Urinary bladder (tissue), 4 donors: ENCODE measurements around the gene KIF18A. TPM values are rescaled to one million over a fixed set of nuclear protein-coding genes. Genes with fewer than 3 reads are reported as not detected.

Experiments
- DNase-seq: peaks from one replicate; pipeline ENCODE4 v3.0.0-alpha.2; 2015; ENCODE audit errors: extremely low spot score
- H3K27ac ChIP-seq: one replicate; pipeline ENCODE4 v1.5.1; 2013; ENCODE audit warnings: low read depth, mild to moderate bottlenecking, moderate library complexity
- H3K36me3 ChIP-seq: one replicate; pipeline ENCODE4 v1.6.1; 2013; ENCODE audit warnings: mild to moderate bottlenecking, moderate library complexity; ENCODE audit not compliant: insufficient read depth
- H3K4me1 ChIP-seq: one replicate; pipeline ENCODE4 v1.6.1; 2013; ENCODE audit warnings: mild to moderate bottlenecking, moderate library complexity; ENCODE audit not compliant: insufficient read depth
- H3K4me3 ChIP-seq: one replicate; pipeline ENCODE4 v1.5.1; 2013; ENCODE audit warnings: low read depth, low read length
- WGBS: extraction: QIAGEN DNeasy Blood & Tissue Kit; methylation state at CpG from one replicate; pipeline ENCODE4 v1.1.7; 2013; 5-methylcytosine and 5-hydroxymethylcytosine counted together
- polyA plus RNA-seq: library from polyadenylated mRNA; stranded (reverse); fragments of 200-250 nt; gene quantifications from one replicate; pipeline ENCODE4 v1.2.3, GENCODE V29; 2013
- small RNA-seq: library from RNA; depleted of rRNA; stranded (forward); fragments of <200 nt; gene quantifications from one replicate; pipeline ENCODE3, GENCODE V24; 2014
- total RNA-seq: library from RNA; depleted of rRNA; stranded (reverse); fragments of >200 nt; gene quantifications from one replicate; pipeline ENCODE4 v1.2.3, GENCODE V29; 2014
- donor health status: healthy with polysubstance abuse.
- donor health status: healthy.

KIF18A gene
- total and polyA plus RNA-seq, 2 donors = 0.28 to 17.8 TPM

DNA sequence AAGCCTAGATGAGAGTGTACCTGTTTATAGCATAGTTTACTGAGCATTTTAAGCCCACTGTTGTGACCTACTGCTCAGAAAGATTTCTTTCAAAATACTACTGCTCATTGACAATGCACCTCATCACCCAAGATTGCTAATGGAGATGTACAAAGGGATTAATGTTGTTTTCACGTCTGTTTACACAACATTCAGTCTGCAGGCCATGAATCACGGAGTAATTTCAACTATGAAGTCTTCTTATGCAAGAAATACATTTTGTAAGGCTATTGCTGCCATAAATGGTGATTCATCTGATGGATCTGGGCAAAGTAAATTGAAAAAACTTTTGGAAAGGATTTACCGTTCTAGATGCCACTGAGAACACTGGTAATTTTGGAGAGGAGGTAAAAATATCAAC is 112.9 kb downstream of the KIF18A start:
- Histone ChIP-seq H3K4me3 (no peak overlapping the region), H3K36me3 (no peaks in the 10 kb centered on the region), H3K27ac (no peak overlapping the region), H3K4me1 (no peaks in the 10 kb centered on the region)
- 88% methylated on average over 3 of the region's 3 CpGs for whole genome bisulfite sequencing
- no peak for DNase-seq

DNA sequence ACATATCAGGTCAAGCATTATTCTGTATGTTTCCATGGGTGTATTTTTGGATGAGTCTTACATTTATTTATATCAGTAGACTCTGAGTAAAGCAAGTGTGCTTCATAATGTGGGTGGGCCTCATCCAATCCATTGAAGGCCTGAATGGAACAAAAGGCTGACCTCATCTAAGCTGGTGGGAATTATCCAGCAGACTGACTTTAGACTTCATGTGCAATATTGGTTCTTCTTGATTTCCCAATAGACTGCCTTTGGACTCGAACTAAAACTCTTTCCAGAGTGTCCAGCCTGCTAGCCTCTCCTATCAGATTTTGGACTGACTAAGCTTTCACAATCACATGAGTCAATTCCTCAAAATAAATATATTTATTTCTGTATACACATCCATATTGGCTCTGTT is 116.2 kb downstream of the KIF18A start:
- DNase-seq = no peak
- no peak overlapping the region for H3K4me3 ChIP-seq
- H3K4me1 ChIP-seq = no peaks in the 10 kb centered on the region
- no peak overlapping the region for H3K27ac ChIP-seq
- H3K36me3 ChIP-seq = no peaks in the 10 kb centered on the region
- WGBS = 71% methylated on average over 1 of the region's 1 CpG

DNA sequence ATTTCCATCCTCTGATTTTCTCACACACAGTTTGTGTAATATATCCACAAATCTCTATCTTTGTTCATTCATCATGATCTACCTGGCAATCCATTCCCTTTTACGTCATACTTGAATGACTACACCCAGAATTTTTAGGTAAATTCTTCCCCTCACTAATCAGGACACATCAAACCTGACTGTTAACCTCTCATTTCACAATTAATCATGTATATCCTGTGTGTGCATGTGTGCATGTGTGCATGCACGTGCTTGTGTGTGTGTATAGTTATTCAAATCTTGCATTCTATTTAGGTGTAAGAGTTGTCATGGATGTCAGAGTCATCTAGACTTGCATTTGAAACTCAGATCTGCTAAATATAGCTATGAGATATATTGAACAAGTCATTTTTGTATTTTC is 130.4 kb downstream of the KIF18A start:
- Histone ChIP-seq H3K4me1 (no peaks in the 10 kb centered on the region), H3K36me3 (no peaks in the 10 kb centered on the region), H3K27ac (no peak overlapping the region), H3K4me3 (no peak overlapping the region)
- DNase-seq = no peak
- WGBS = 81% methylated on average over 2 of the region's 2 CpGs

DNA sequence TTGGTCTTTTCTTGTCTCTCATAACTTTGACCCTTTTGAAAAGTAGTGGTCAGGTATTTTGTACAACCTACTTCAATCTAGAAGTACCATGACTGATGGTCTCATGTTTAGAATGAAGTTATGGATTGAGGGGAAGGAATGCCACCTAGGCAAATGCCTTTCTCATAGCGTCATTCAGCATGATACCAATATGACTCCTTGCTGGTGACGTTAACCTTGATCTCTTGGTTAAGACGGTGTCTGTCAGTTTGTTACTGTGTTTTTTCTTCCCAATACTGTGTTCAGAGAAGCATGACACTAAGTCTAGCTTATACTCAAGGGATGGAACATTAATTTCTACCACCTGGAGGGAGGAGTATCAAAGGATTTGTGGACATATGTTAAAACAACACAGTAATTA is 130.9 kb downstream of the KIF18A start:
- Histone ChIP-seq H3K36me3 (no peaks in the 10 kb centered on the region), H3K4me3 (no peak overlapping the region), H3K27ac (no peak overlapping the region), H3K4me1 (no peaks in the 10 kb centered on the region)
- 89% methylated on average over 3 of the region's 3 CpGs for WGBS
- no peak for DNase-seq

DNA sequence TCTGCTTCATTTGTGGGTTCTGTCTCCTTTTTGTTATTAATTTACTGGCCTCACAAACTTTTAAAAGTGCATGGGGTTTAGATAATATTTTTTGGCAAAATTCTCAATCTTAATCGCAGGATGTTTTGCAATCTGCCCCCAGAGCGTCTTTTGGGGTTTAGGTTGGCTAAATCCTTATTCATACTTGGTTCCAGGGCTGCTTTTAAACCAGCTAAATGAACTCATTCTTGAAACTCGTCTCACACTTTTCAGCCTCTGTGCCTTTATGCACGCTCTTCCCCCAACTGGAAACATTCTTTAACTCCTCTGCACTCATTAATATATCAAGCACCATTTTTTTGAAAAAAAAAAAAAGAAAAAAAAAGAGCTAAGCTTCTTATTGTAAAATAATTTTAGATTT is 131.7 kb downstream of the KIF18A start:
- WGBS = 51% methylated on average over 4 of the region's 4 CpGs
- Histone ChIP-seq H3K36me3 (no peaks in the 10 kb centered on the region), H3K4me1 (no peaks in the 10 kb centered on the region), H3K27ac (no peak overlapping the region), H3K4me3 (no peak overlapping the region)
- no peak for DNase-seq

DNA sequence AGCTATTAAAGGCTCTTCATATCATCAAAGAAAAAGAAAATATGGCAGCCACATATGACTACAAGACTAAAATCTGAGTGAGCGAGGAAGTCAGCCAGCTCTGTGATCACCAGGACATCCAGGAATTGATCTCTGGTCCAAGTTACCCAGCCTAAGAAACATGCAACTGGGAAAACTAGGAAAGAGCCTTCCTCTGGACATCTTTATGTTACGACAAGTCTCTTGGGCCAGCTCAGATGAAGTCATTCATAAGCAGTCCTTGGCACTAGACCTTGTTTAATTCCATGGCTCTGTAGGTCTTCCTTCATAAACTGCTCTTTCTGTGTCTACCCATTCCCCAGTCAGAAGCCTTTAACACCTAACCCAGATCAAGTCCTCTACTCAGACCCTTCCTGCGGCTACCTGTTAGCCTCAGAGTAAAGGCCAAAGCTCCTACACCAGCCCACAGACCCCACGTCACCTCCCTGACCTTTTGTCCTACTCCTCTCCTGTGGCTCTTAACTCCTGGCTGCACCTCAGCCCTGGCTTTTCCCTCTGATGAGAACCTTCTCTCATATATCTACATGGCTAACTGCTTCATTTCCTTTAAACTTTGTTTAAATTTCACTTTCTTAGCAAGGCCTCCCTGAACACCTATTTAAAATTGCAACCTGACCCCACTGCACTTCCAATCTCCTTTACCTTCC is 134.0 kb downstream of the KIF18A start:
- Histone ChIP-seq H3K4me3 (no peak overlapping the region), H3K4me1 (no peaks in the 10 kb centered on the region), H3K27ac (no peak overlapping the region), H3K36me3 (no peaks in the 10 kb centered on the region)
- no peak for DNase-seq
- WGBS = 86% methylated on average over 4 of the region's 4 CpGs

DNA sequence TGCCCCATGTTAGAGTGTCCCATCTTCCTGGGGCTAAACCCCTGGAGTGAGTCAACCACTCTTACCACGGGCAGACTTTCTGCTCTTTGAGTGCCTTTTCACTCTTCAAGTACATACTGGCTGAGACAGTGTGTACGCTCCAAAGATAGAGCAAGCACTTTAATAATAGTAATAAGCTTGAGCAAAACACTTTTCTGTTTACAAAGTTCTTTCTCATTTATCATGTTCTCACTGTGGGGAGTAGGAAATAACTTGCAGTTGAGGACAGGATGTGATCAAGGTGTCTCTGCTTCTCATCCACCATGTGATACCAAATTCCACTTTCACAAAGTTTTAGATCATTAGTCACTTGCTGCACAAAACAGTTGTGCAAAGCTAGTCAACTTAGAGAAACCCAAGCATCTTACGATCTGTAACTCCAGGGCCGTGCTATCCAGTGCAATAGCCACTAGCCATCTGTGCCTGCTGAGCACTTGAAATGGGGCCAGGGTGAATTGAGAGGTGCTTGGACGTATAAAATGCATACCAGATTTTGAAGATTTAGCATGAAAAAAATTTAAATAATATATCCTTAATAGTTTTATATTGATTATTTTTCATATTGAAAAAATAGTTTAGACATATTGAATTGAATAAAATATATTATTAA is 135.3 kb downstream of the KIF18A start:
- no peak overlapping the region for H3K27ac ChIP-seq
- no peak for DNase-seq
- no peaks in the 10 kb centered on the region for H3K36me3 ChIP-seq
- H3K4me3 ChIP-seq = no peak overlapping the region
- 86% methylated on average over 5 of the region's 5 CpGs for WGBS
- H3K4me1 ChIP-seq = no peaks in the 10 kb centered on the region

DNA sequence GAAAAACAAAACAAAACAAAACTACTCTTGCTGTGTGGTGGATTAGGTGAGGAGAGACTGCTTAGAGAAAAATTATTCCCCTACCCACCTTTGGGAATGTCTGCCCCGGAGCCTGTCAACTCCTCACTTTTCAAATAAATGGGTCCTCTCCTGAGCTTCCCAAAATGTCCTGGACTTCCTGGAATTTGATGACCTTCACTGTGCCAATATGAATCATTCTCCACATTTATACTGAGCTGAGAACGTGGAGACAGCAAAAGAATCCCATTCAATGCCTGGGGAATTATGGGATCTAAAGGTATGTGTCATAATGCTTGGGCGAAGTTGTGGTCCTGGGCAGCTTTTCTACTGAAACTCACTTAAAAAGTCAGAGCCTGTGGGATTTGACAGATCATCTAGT is 136.8 kb downstream of the KIF18A start:
- H3K27ac ChIP-seq = no peak overlapping the region
- no peaks in the 10 kb centered on the region for H3K4me1 ChIP-seq
- WGBS = 81% methylated on average over 3 of the region's 3 CpGs
- H3K4me3 ChIP-seq = no peak overlapping the region
- DNase-seq = no peak
- H3K36me3 ChIP-seq = no peaks in the 10 kb centered on the region

Small RNA genes within 50 kb of the gene (small RNA-seq; reads per million reads assigned to genes)
- not detected for gene AC023206.1
- gene MIR610 = not detected

Other genes with a start within 250 kb of the KIF18A start
- gene METTL15, start 232 bp upstream of the KIF18A start, total RNA-seq = 56.3 TPM
- 5.3 TPM for gene METTL15, start 232 bp upstream of the KIF18A start, polyA plus RNA-seq